BJ (cell line): ENCODE results near the gene DHX57. TPM values are rescaled to one million over a fixed set of nuclear protein-coding genes. Genes with fewer than 3 reads are reported as not detected.

Source experiments
- CTCF ChIA-PET: fragments of 350-600 bp; formaldehyde crosslinking; extraction: SDS; loops from one replicate; lab custom pipeline; 2021; ENCODE audit warnings: antibody characterized with exemption, inconsistent platforms; lab: Yijun Ruan, JAX
- POLR2A ChIA-PET: fragments of 300-600 bp; sonication (Branson Sonifier 250); formaldehyde crosslinking; extraction: SDS; loops from one replicate; lab custom pipeline; 2021; ENCODE audit warnings: antibody characterized with exemption; lab: Charles Lee
- DNase-seq: peaks from one replicate; pipeline ENCODE4 v3.0.0-alpha.2; 2011; ENCODE audit warnings: low read depth
- H3K27me3 ChIP-seq: 2 replicates; pipeline ENCODE4 v1.6.0; 2011; ENCODE audit warnings: low read length; ENCODE audit not compliant: control insufficient read depth, insufficient read depth
- H3K36me3 ChIP-seq: 2 replicates; pipeline ENCODE4 v1.5.1; 2011; ENCODE audit warnings: low read length; ENCODE audit not compliant: control insufficient read depth, insufficient read depth
- H3K4me3 ChIP-seq: 2 replicates; pipeline ENCODE4 v1.5.1; 2011; ENCODE audit warnings: low read depth, mild to moderate bottlenecking, control low read depth, low read length
- CTCF ChIP-seq: IDR thresholded peaks from 2 replicates; pipeline ENCODE4 v1.5.1; 2011; ENCODE audit warnings: low read depth, mild to moderate bottlenecking, control low read depth, inconsistent platforms, low read length, moderate library complexity; ENCODE audit not compliant: insufficient read depth
- polyA plus RNA-seq: library from polyadenylated mRNA; depleted of rRNA; stranded (reverse); fragments of >200 nt; gene quantifications from 2 replicates; pipeline ENCODE4 v1.2.3, GENCODE V29; 2011

DHX57 gene
- polyA plus RNA-seq, 1 experiment = 10.0 TPM

GRCh38 chr2:38824906-38825305, 50.8 kb downstream of the DHX57 start:
- no peaks in the 10 kb centered on the region for H3K27me3 ChIP-seq
- no peak overlapping the region for H3K4me3 ChIP-seq
- ChIA-PET CTCF (no interaction called here), POLR2A (no interaction called here)
- H3K36me3 ChIP-seq = 0 out of 2 replicates have a peak, but pooled peaks cover 2% of the 10 kb centered on the region
- TF ChIP-seq CTCF = no peak
- no peak for DNase-seq

GRCh38 chr2:38823386-38823785, 52.3 kb downstream of the DHX57 start:
- ChIA-PET POLR2A (no interaction called here), CTCF (no interaction called here)
- TF ChIP-seq CTCF = no peak
- Histone ChIP-seq H3K4me3 (no peak overlapping the region), H3K36me3 (peaks cover 4% of the 10 kb centered on the region; the same call in 1 of the 2 replicates), H3K27me3 (no peaks in the 10 kb centered on the region)
- no peak for DNase-seq

GRCh38 chr2:38818565-38818964, 57.2 kb downstream of the DHX57 start:
- no peak for TF ChIP-seq CTCF
- CTCF ChIA-PET = interaction anchor here (0.7 kb wide), 1 partner anchor 10 kb away, joined by 3 read pairs; no protein-coding TSS in a partner anchor

GRCh38 chr2:38815936-38816335, 59.8 kb downstream of the DHX57 start:
- DNase-seq = no peak
- no peak for TF ChIP-seq CTCF
- POLR2A ChIA-PET = no interaction called here
- H3K4me3 ChIP-seq = no peak overlapping the region
- CTCF ChIA-PET = no interaction called here
- no peaks in the 10 kb centered on the region for H3K27me3 ChIP-seq
- peaks cover 4% of the 10 kb centered on the region for H3K36me3 ChIP-seq

More at GRCh38 chr2:38818565-38818964, 57.2 kb downstream of the DHX57 start:
- POLR2A ChIA-PET = no interaction called here
- DNase-seq = no peak
- Histone ChIP-seq H3K4me3 (no peak overlapping the region), H3K27me3 (no peaks in the 10 kb centered on the region), H3K36me3 (peaks cover 4% of the 10 kb centered on the region)

- CTCF ChIA-PET = no interaction called here
- Histone ChIP-seq H3K27me3 (no peaks in the 10 kb centered on the region), H3K36me3 (peaks cover 2% of the 10 kb centered on the region; the same call in 1 of the 2 replicates), H3K4me3 (no peak overlapping the region)
- no peak for DNase-seq
- POLR2A ChIA-PET = no interaction called here
- no peak for TF ChIP-seq CTCF
These were observed 65.2 kb downstream of the DHX57 start for GRCh38 chr2:38810488-38810887.
